Right forelimb (tissue), 1 donor: ENCODE results near the gene PLEKHF1.

ENCODE experiments used
- DNase-seq: peaks from one replicate; pipeline ENCODE4 v3.0.0-alpha.2; 2018

The PLEKHF1 gene

DNA sequence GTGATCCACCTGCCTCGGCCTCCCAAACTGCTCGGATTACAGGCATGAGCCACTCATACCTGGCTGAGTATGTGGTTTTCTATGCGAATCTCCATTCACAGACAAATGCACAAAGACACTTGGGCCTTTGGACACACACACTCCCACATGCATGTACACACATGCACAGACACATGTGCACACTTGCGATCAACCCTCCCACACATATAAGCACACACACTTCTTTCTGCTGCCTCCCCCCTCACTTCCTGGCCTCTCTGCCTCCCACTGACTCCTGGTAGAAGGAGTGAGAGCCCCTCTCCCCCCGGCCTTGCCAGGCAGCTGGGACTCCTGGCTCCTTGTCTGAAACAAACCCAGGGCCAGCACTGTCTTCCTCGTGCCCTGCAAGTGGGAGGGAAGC lies 29.3 kb upstream of the PLEKHF1 start:
- no peak for DNase-seq

GRCh38 chr19:29636553-29637360 lies 28.5 kb upstream of the PLEKHF1 start:
- DNase-seq, result no peak

DNA sequence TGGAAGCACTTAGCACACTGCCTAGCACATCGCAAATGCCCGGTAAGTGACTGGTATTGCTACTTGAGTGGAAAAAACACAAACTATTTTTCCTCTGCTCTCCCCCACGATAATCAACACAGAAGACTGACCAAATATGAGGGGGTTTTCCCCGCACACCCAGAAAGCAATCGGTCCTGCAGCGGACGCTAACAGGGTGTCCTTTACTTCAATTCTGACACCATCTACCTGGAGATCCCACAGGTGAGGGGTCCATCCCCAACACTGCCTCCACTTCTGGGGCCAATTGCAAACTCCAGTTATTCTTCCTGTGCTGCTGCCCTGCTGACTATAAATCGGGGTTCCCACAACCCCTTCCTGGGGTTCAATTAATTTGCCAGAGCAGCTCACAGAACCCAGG lies 26.2 kb upstream of the PLEKHF1 start:
- DNase-seq, result no peak

- DNase-seq, result no peak
Measured at GRCh38 chr19:29640231-29640630, 25.0 kb upstream of the PLEKHF1 start.

DNA sequence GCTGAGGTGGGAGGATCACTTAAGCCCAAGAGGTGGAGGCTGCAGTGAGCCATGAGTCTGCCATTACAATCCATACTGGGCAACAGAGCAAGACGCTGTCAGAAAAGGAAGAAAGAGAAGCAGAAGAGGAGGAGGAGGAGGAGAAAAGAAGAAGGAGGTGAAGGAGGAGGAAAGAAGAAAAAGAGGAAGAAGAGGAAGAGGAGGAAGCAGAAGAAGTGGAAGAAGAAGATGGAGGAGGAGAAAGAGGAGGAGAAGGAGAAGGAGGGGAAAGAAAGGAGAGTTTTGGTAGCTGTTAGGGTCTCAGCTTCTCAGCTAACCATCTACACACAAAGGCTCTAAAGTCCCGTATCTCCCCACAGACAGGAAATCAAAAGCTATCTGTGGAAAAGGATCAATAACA lies 23.7 kb upstream of the PLEKHF1 start:
- no peak for DNase-seq

DNA sequence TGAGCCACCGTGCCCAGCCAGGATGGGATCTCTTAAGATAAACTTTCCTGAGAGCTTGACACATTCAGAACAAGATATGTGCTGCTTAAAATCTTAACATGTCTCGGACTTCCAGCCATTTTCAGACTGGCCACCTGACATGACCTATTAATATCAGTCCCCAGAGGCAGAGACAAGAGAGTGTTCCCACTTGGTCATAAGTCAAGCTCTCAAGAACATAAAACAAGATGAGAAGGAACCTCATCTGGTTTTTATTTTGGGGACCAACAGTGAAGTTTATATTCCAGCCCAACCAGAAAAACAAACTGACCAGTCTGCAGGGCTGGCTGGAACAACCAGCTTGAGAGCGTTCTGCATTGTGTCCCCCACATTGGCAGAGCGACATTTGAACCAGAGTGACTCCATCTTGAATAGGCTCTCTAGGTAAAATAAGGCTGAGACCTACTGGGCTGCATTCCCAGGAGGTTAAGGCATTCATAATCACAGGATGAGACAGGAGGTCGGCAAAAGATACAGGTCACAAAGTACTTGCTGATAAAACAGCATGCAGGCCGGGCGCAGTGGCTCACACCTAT lies 21.8 kb upstream of the PLEKHF1 start:
- DNase-seq, result no peak

- DNase-seq, result no peak
Measured at GRCh38 chr19:29644210-29644609, 21.1 kb upstream of the PLEKHF1 start.

DNA sequence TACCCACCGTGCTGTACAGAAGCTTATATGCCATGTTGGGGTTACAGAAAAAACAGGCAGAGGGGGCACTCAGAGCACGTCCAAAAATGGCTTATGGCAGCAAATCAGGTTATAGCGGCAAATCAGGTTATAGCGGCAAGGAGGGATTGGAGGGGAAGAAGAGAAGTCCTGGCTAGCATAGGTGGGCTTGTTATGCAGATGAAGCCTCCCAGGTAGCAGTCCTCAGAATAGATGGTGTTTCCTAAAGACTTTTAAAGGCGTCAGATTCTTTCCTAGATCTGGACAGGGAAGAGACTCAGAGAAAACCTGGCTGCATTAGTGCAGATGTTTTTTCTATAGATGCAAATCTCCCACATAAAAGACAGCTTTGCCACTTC lies 19.8 kb upstream of the PLEKHF1 start:
- no peak for DNase-seq

DNA sequence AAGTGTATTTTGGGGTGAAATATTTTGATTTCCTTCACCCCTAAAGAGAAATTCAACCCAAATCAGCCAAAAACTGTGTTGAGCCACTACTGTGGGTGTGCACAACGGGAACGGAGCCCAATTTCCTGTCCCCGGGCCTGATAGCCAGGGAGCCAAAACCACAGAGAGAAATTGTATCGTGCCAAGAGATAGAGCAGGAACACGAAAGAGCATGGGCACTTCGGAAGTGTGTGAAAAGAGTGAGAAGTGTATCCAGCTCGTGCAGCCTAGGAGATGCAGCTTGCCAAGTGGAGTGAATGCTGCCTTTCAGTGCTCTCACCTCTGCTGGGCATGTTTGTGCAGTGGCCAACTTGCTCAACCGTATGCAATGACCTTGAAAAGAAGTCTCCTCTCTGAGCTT lies 19.4 kb upstream of the PLEKHF1 start:
- DNase-seq, result no peak

GRCh38 chr19:29650772-29651387 lies 14.4 kb upstream of the PLEKHF1 start:
- DNase-seq, result no peak

GRCh38 chr19:29651622-29652394 lies 13.5 kb upstream of the PLEKHF1 start:
- DNase-seq, result no peak

DNA sequence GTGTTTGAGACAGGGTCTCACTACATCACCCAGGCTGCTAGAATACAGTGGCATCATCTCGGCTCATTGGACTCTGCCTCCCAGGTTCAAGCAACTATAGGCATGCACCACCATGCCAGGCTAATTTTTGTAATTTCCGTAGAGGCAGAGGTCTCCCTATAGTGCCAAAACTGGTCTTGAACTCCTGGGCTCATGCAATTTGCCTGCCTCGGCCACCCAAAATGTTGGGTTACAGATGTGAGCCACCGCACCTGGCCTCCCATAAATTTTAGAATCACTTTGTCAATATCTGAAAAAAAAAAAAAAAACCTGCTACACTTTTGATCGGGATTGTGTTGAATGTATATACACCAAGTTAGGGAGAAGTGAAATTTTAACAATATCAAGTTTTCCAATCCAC lies 11.9 kb upstream of the PLEKHF1 start:
- no peak for DNase-seq

GRCh38 chr19:29655648-29656335 lies 9.5 kb upstream of the PLEKHF1 start:
- no peak for DNase-seq

- DNase-seq, result no peak
Measured at GRCh38 chr19:29658221-29658991, 6.9 kb upstream of the PLEKHF1 start.

- DNase-seq, result no peak
Measured at GRCh38 chr19:29660835-29661234, 4.4 kb upstream of the PLEKHF1 start.

- no peak for DNase-seq
Measured at GRCh38 chr19:29662278-29662603, 3.0 kb upstream of the PLEKHF1 start.

DNA sequence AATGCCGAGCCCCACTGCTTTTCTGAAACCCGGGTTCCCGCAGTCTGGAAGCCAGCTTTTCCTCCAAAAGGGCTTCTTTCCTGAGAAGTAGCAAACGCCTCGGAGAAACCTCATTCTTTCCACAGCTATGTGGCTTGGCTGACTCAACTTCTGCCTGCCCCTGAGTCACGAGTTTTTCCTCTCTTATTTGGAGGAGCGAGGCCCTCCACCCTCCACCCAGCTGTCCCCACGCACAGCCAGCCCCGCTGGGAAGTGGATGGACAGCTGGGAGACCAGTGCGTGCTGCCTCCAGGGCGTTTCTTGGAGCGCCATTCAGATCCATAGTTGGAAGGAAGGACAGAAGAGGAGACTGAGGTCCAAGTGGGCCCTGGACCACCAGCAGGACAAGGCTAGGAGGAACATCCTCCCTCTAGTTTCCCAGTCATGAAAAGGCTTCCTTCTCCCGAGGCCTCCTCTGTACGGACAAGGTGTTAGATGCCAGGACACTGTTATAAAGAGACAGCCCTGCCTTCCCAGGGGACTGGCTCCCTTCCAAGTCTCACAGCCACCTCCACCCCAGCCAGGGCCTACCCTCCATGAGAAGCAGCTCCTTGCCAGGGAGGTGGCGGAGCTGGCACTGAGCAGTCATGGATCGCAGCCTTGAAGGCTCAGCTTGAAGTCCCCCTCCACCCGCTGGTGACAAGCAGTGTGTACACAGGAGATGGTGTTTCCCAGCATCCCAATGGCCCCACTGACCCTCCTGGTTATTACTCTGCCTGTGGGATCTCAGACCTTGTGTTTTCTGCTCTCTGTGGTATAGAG lies 2.5 kb upstream of the PLEKHF1 start:
- DNase-seq, result no peak

DNA sequence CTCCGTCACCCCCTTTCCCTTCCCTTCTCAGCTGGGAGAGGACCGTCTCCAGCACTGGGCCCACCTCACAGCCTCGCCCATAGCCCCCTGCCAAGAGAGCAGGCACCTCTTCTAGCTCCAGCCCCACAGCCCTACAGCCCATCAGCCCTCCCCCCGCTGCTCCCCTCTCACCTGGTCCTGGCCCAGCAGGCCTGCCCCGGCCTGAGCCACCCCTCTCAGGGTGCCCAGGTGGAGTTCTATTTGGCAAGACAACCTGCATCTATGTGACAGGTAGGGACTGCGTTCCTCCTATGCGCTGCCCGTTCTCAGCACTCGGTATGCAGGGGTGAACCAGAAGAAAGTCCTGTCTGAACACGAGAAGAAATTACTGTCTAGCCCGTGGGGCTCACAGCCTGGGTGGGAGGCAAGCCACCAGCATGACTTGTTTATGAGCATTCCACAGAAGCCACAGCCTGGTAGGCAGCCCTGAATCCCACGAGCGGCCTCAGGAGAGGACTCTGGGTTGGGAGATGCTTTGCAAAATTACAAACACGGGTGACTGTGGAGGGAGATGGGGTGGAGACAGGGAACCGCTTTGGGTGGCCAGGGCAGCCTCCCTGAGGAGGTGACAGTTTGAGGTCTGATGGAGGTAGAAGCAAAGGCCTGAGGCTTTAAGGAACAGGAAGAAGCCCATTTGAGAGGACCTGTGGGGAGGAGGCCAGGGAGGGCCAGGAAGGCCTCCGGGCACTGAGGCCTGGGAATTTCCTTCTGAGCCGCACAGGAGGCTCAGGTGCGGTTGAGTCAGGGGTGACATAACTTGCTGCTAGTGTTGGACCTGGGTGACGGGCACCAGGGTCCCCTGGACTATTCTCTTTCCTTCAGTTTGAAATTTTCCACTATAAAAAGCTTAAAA lies 1.2 kb upstream of the PLEKHF1 start:
- no peak for DNase-seq

DNA sequence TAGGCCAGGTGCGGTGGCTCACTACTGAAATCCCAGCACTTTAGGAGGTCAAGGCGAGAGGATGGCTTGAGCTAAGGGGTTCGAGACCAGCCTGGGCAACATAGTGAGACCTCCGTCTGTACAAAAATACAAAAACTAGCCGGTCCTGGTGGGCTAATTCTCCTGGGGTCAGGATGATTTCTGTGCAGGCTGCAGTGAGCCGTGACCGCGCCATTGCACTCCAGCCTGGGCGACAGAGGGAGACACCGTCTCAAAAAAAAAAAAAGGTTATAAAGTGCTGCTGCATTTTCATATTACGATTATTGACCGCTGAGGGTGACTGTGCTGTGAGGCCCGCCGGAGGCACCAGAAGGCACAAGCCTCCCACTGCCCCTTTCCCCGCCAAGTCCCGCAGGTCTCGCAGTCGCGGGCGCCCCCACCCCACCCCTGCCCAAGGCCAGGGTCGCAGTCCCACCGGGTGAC lies 477 bp upstream of the PLEKHF1 start:
- DNase-seq, result no peak
